ENCODE measurements around the gene PTCH2. TPM values are rescaled to one million over a fixed set of nuclear protein-coding genes. Genes with fewer than 3 reads are reported as not detected.

The PTCH2 gene
- total RNA-seq, 4 donors from 2014 or later, result 0.66 to 2.6 (median 1.1) TPM

DNA sequence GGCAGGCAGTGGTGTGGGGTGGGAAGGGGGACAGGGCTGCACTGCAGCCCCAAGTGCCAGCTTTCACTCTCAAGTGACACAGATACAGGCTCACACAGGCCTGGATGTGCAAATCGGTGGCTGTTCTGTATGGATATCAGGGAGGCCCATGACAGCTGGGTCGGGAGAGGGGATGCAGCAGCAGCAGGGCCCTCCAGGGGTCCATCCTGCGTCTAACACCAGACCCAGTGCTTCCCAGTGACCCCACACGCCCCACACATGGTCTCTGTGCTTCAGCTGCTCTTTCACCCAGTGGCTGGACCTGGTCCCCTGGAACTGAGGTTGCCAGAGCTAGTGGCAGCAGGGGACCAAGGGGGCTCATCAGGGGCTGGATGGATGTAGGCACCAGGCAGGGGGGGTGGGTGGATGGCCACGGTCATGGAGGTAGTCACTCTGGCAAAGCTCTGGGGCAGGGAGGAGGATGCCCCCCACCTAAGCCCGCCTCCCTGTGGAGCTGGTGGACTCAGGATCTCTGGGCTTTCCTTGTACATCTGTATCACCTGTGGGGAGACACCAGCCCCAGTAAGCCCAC lies 20.8 kb downstream of the PTCH2 start:
- intact Hi-C loops (cut with DNase I), result loop anchor here (5.0 kb wide), 1 partner anchor 35 kb away; the partner anchor contains the start of gene BEST4

DNA sequence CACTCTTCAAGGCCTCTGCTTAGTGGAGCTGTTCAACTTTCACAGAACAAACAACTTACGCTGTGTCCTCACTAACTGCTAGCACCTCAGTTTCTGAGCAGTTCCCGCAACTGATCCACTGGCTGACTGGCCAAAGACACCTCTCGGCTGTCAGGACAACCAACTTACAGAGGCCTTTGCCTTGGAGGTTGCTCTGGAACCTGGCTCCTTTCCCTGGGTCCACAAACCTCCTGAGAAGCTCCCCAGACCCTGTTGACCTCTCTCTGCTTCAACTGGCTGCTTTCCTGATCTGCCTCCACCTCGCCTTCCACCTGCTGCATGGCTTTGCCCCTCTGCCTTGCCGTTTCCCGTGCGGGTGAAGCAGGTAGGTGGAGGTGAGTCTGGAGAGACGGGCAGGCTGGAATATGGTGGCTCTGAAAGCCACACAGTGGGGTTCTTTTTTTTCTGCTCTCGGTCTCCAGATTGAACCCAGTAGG lies 21.8 kb downstream of the PTCH2 start:
- peak overlapping the region in 3 of 4 donors; percentile 91 to 96 (median 93) for H3K27ac ChIP-seq (replicated peaks in 1 of 4)
- no peaks in the 10 kb centered on the region for H3K27me3 ChIP-seq
- TF ChIP-seq, protein P1, sequence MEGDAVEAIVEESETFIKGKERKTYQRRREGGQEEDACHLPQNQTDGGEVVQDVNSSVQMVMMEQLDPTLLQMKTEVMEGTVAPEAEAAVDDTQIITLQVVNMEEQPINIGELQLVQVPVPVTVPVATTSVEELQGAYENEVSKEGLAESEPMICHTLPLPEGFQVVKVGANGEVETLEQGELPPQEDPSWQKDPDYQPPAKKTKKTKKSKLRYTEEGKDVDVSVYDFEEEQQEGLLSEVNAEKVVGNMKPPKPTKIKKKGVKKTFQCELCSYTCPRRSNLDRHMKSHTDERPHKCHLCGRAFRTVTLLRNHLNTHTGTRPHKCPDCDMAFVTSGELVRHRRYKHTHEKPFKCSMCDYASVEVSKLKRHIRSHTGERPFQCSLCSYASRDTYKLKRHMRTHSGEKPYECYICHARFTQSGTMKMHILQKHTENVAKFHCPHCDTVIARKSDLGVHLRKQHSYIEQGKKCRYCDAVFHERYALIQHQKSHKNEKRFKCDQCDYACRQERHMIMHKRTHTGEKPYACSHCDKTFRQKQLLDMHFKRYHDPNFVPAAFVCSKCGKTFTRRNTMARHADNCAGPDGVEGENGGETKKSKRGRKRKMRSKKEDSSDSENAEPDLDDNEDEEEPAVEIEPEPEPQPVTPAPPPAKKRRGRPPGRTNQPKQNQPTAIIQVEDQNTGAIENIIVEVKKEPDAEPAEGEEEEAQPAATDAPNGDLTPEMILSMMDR (IDR thresholded peaks at IDR 0.05), result no peak
- TF ChIP-seq EP300 (IDR thresholded peaks at IDR 0.05) (no peak), POLR2AphosphoS5 (IDR thresholded peaks at IDR 0.05) (no peak), POLR2A (IDR thresholded peaks at IDR 0.05; ENCODE audit: low read depth) (no peak)
- WGBS, result 83% methylated on average over 9 of the region's 9 CpGs
- H3K9me3 ChIP-seq, result no peaks in the 10 kb centered on the region
- H3K4me1 ChIP-seq, result peaks cover 20 to 30% (median 29%) of the 10 kb centered on the region in 4 donors
- H3K4me3 ChIP-seq, result peak overlapping the region in 1 of 4 donors; percentile 63
- intact Hi-C loops (cut with DNase I), result loop anchor here (5.0 kb wide), 1 partner anchor 34 kb away; the partner anchor contains the start of gene BEST4
- no peak for DNase-seq (ENCODE audit: extremely low spot score)
- H3K36me3 ChIP-seq, result peaks cover 0 to under 1% (median under 1%) of the 10 kb centered on the region in 4 donors

More for the DNA sequence above, 20.8 kb downstream of the PTCH2 start:
- 100% methylated on average over 1 of the region's 6 CpGs for WGBS
- peaks cover 0 to 10% (median 5%) of the 10 kb centered on the region in 4 donors for H3K36me3 ChIP-seq
- no peaks in the 10 kb centered on the region for H3K27me3 ChIP-seq
- TF ChIP-seq POLR2A (IDR thresholded peaks at IDR 0.05; ENCODE audit: low read depth), result no peak
- TF ChIP-seq, protein P1 (IDR thresholded peaks at IDR 0.05), result no peak
- TF ChIP-seq EP300 (IDR thresholded peaks at IDR 0.05), result no peak
- TF ChIP-seq POLR2AphosphoS5 (IDR thresholded peaks at IDR 0.05), result no peak
- DNase-seq (ENCODE audit: extremely low spot score), result no peak
- no peaks in the 10 kb centered on the region for H3K9me3 ChIP-seq
- no peak overlapping the region for H3K4me3 ChIP-seq
- H3K27ac ChIP-seq (replicated peaks in 1 of 4), result peak overlapping the region in 1 of 4 donors; percentile 93
- H3K4me1 ChIP-seq, result peaks cover 23 to 37% (median 32%) of the 10 kb centered on the region in 4 donors

DNA sequence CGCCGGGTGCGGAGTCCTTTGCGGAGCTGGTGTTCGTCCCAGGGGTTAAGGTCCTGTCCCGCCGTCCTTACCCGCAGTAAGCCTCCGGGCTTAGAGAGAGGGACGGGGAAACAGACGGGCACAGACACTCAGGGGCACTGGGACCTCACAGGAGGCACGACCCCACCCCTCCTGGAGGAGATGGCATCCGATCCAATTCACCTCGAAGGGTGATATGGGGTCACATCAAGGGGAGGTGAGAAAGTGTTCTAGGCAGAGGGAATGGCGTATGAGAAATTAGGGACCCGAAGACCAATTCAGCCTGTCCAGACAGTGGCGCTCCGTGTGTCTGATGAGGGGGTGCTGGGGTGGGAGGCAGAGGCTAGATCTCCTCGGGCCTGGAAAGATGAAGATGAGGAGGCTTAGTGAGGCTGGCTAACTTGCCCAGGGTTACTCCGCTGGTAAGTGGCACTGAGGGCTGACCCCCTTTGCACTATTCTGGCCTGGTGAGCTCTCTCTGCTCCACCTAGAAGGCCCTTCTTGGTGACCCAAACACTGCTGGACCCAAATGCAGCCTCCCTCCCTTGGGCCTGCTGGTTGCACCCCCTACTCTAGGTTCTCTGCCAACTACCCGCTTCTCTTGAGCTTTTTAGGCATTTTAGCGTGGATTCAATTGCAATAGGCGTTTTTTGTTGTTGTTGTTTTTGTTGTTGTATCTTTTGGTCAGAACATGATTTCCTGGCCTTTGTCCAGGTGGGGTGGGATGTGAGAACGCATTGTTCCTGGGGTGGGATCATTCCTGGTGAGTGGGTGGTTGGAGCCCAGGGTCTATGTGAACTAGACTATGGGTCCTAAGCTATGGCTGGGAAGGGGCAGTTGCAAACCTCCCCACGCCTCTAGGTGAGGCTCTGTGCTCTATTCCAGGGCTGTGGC lies 22.5 kb downstream of the PTCH2 start:
- H3K27me3 ChIP-seq, result no peaks in the 10 kb centered on the region
- 43% methylated on average over 17 of the region's 25 CpGs for WGBS
- intact Hi-C loops (cut with DNase I), result loop anchor here (5.0 kb wide), 1 partner anchor 33 kb away; the partner anchor contains the start of gene BEST4
- H3K4me3 ChIP-seq, result peak overlapping the region; percentile 59 to 72 (median 62)
- TF ChIP-seq, protein P1 (IDR thresholded peaks at IDR 0.05), result peak in 1 of 3 experiments; percentile 13
- no peak for TF ChIP-seq EP300 (IDR thresholded peaks at IDR 0.05)
- no peak for DNase-seq (ENCODE audit: extremely low spot score)
- peaks cover 18 to 30% (median 26%) of the 10 kb centered on the region in 4 donors for H3K4me1 ChIP-seq
- H3K9me3 ChIP-seq, result no peaks in the 10 kb centered on the region
- no peaks in the 10 kb centered on the region for H3K36me3 ChIP-seq
- H3K27ac ChIP-seq (replicated peaks in 1 of 4), result peak overlapping the region; percentile 89 to 96 (median 92)

DNA sequence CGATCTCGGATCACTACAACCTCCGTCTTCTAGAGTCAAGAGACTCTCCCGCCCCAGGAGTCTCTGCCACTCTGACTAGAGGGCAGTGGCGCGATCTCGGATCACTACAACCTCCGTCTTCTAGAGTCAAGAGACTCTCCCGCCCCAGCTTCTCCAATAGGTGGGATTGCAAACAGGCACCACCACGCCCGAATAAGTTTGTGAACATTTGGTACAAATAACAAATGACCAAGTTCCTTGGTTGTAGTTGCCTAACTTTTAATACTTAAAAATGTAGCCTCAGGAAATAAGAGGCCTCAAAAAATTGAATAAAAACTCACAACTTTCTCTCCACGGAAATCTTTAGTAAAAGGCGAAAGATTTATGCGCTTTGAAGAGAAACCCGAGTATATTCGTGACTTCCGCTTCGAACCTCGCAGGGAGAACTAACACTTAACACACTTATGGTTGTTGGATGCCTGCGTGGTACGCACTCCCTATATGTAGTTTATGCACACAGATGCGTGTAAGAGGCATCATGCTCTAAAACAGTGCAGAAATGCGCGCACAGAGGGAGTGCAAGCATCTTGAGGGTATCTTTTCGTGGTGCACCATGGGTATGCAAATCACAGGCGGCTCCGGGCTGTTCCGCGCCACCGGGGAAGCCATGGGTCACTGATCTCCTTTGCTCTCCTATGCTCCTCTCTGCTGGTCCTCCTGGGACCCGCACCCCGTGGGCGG lies 23.3 kb downstream of the PTCH2 start:
- Histone ChIP-seq H3K27me3 (no peaks in the 10 kb centered on the region), H3K27ac (replicated peaks in 1 of 4) (peak overlapping the region; percentile 89 to 96 (median 92)), H3K4me3 (peak overlapping the region; percentile 59 to 72 (median 62)), H3K4me1 (peaks cover 18 to 30% (median 26%) of the 10 kb centered on the region in 4 donors), H3K36me3 (peaks cover 0 to 5% (median 0%) of the 10 kb centered on the region in 4 donors), H3K9me3 (no peaks in the 10 kb centered on the region)
- TF ChIP-seq POLR2AphosphoS5 (IDR thresholded peaks at IDR 0.05), result peak; percentile 85 to 99
- peak; percentile 96 for TF ChIP-seq POLR2A (IDR thresholded peaks at IDR 0.05; ENCODE audit: low read depth)
- TF ChIP-seq, protein P1 (IDR thresholded peaks at IDR 0.05), result peak in 2 of 3 experiments; percentile 5 to 48
- no peak for TF ChIP-seq EP300 (IDR thresholded peaks at IDR 0.05)
- DNase-seq (ENCODE audit: extremely low spot score), result no peak
- intact Hi-C loops (cut with DNase I), result loop anchor here (5.0 kb wide), 1 partner anchor 32 kb away; the partner anchor contains the start of gene BEST4
- WGBS, result 4% methylated on average over 31 of the region's 33 CpGs

All from esophagus muscularis mucosa (tissue), 4 donors.